ENCODE data around the gene CREM.
"Not testable (repeated sequence)": the region's sequence is repeated elsewhere in the genome, so short reads cannot be mapped to it uniquely, and the experiment has no call there.

CREM gene

DNA sequence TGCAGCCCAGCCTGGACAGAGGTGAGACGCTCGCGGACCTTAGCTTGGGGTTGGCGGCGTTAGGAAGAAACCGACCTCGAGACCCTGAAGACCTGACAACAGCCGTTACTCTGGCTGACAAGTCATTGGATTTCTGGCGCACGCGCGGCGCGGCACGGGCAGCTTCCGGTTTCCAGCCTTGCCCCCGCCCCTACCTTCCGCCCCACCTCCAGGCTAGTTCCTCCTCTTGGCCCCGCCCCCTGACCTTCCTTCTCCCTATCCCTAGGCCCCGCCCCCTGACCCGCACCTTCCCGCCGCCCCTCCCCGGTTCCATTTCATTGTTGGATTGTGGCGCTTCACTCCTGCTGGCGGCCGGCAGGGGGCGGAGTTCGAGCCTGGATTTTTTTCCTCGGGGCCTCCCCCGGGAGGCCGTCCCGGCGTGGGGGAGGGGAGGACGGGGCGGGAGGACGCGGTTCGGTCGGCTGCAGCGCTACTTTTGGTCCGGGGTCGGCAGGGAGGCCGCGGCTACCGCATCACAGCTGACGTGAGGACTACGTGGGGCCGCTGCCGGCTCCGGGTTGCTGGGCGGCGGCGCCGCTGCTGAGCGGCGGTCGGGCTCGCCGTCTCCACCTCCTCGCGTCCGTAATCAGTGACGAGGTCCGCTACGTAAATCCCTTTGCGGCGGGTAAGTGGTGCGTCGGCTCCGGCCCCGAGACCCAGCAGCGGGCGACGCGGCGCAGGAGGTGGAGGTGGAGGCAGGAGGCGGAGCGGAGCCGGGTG lies at the start of gene CREM:
Gene CREM (plus strand): TSS at position 317 of the 759 bp plus-strand sequence. CDS start 10,990 bp downstream, outside the sequence.
- DNase-seq (ENCODE audit: low read depth): peak; percentile 83
- H3K4me3 ChIP-seq (ENCODE audit: control insufficient read depth, low read depth, low read length): peak within 1 kb of the TSS; percentile 73
- TF ChIP-seq, protein P1, sequence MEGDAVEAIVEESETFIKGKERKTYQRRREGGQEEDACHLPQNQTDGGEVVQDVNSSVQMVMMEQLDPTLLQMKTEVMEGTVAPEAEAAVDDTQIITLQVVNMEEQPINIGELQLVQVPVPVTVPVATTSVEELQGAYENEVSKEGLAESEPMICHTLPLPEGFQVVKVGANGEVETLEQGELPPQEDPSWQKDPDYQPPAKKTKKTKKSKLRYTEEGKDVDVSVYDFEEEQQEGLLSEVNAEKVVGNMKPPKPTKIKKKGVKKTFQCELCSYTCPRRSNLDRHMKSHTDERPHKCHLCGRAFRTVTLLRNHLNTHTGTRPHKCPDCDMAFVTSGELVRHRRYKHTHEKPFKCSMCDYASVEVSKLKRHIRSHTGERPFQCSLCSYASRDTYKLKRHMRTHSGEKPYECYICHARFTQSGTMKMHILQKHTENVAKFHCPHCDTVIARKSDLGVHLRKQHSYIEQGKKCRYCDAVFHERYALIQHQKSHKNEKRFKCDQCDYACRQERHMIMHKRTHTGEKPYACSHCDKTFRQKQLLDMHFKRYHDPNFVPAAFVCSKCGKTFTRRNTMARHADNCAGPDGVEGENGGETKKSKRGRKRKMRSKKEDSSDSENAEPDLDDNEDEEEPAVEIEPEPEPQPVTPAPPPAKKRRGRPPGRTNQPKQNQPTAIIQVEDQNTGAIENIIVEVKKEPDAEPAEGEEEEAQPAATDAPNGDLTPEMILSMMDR (IDR thresholded peaks at IDR 0.05; ENCODE audit: control insufficient read depth, insufficient read depth, low read depth, low read length, missing control alignments): peak; percentile 85

DNA sequence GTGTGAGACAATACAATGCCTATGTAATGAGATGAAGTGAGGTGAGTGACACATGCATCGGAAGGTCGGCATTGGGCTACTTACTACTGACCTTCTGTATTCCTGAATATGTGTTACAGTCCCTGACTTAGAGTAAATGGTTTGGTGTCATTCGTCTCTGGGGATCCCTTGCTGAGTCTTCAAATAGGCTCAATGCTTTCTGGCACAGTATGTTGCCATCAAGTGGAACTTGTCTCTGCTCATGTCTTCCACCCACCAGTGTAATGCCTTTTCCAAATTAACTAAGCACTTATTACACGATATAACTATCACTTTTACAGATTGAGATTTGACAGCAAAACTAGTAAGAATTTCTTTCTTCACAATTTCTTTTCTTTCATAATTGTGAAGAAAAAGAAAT lies 47.4 kb upstream of the CREM start:
- DNase-seq (ENCODE audit: low read depth): no peak
- TF ChIP-seq, protein P1 (IDR thresholded peaks at IDR 0.05; ENCODE audit: control insufficient read depth, insufficient read depth, low read depth, low read length, missing control alignments): no peak
- H3K4me3 ChIP-seq (ENCODE audit: control insufficient read depth, low read depth, low read length): no peak overlapping the region

DNA sequence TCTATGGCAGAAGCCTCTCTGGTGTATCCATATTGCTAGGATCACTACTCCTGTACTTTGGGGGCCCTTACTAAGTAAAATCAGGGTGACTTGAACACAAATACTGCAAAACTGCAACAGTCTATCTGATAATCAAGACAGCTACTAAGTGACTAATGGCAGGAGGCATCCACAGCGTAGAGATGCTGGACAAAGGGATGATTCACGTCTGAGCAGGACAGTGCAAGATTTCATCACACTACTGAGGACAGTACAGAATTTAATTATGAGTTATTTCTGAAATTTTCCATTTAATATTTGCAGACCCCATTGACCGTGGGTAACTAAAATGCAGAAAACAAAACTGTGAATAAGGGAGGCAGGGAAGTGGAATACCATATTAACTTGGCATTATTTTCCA lies 46.9 kb upstream of the CREM start:
- peak; percentile 52 for DNase-seq (ENCODE audit: low read depth)

DNA sequence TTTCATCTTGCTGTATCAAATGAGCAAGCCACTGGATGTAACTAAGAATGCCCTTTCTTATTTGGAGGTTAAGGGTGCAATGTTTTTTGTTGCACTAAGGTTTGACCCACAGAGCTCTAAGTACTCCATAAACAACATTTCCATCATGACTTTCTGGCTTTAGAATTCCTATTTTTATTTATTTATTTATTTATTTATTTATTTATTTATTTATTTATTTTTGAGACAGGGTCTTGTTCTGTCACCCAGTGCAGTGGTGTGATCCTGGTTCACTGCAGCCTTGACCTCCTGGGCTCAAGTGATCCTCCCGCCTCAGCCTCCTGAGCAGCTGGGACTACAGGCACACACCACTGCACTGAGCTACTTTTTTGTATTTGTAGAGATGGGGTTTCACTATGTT lies 46.4 kb upstream of the CREM start:
- H3K4me3 ChIP-seq (ENCODE audit: control insufficient read depth, low read depth, low read length); DNase-seq (ENCODE audit: low read depth): not testable (repeated sequence)

More for the DNA sequence above, 46.9 kb upstream of the CREM start:
- TF ChIP-seq, protein P1 (IDR thresholded peaks at IDR 0.05; ENCODE audit: control insufficient read depth, insufficient read depth, low read depth, low read length, missing control alignments): no peak
- no peak overlapping the region for H3K4me3 ChIP-seq (ENCODE audit: control insufficient read depth, low read depth, low read length)

DNA sequence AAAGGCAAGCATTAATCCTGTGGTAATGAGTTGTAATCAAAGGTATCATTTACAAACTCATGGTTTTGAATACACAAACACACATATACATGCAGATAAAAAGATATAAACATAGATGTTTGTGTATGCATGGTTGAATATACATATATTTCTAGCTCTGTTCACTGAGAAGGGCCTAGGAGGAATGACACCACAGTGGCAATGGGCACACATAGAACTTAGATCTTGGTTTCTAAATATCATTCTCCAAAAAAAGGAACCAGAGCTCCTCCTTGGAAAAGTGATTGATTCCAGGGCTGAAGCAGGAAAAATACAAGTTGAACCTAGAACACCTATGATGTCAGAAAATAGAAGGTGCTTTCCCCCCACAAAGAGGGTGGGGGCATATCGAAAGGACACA lies 43.4 kb upstream of the CREM start:
- no peak overlapping the region for H3K4me3 ChIP-seq (ENCODE audit: control insufficient read depth, low read depth, low read length)
- no peak for DNase-seq (ENCODE audit: low read depth)
- TF ChIP-seq, protein P1 (IDR thresholded peaks at IDR 0.05; ENCODE audit: control insufficient read depth, insufficient read depth, low read depth, low read length, missing control alignments): no peak

DNA sequence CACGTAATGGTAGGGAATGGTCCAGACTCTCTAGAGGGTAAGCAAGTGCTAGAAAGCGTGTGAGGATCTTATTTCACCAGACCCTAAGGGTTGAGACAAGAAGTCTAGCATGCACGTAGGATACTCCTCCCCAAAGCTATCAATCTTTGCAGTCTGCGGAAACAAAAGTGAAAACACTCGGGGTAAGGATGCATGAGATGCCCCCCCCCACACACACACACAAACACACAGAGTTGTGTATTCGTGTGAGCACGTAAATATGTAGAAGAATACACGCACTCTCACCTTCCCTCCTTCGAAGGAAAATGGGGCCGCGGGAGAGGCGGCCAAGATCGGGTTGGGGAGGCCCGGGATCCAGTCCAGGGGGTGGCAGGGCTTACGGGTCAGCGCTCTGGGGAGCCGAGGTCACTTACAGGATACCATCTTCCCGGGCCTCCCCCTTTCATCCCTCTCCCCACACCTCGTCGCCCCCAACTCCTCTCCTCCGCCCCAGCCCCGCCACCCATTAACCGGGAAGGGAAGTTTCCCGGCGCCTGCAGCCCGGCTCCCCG lies 37.0 kb upstream of the CREM start:
- DNase-seq (ENCODE audit: low read depth): no peak
- TF ChIP-seq, protein P1 (IDR thresholded peaks at IDR 0.05; ENCODE audit: control insufficient read depth, insufficient read depth, low read depth, low read length, missing control alignments): no peak
- H3K4me3 ChIP-seq (ENCODE audit: control insufficient read depth, low read depth, low read length): peak overlapping the region; percentile 96

DNA sequence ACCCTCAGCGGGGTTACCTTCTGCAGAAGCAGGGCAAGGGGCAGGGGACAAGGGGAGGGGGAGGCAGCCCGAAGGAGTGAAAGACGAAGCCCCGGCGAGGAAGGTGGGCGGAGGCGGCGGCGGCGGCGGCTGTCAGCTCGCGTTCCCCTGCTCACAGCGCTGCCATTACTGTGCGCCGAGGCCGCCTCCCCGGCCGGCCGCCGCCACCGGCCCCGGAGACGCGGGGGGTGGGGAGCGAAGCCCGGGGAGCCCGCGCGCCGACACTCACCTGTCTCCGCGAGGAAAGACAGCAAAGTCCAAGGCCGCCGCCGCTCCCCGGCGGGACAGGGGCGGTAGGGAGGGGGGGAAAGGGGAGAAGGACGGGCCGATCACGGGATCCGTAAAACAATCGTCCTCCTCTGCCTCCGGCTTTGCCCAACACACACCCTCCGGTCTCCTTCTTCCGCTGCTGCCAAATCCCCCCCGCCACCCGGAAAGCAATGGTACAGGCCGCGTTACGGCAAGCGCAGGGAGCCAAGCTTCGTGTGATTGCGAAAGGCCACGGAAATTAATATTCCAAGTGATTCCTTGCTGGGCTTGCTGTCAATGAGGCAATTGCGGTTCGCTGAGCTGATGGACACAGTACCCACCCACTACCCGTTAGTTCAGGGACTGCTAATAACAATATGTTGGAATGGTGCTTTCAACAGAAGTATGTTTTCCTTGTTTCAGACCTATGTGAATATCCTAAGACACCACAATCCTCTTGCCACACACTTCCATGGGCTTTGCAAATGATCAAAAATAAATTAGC lies 36.3 kb upstream of the CREM start, which contains the start of gene CUL2:
Gene CUL2 (minus strand): TSS at position 180 of the 793 bp plus-strand sequence. CDS start 19,024 bp downstream, outside the sequence.
- DNase-seq (ENCODE audit: low read depth): peak; percentile 91
- TF ChIP-seq, protein P1 (IDR thresholded peaks at IDR 0.05; ENCODE audit: control insufficient read depth, insufficient read depth, low read depth, low read length, missing control alignments): no peak
- peak within 1 kb of the TSS; percentile 96 for H3K4me3 ChIP-seq (ENCODE audit: control insufficient read depth, low read depth, low read length)

Data from AG09309 (cell line).